Measurements from ENCODE around the gene CRELD2.
A peak's percentile ranks its signal among the peaks of the same experiment; 100 is the strongest.

Gene CRELD2

GRCh38 chr22:49966774-49967705 is 48.6 kb downstream of the CRELD2 start:
- peak in 1 of 2 donors; percentile 3 for DNase-seq (ENCODE audit: low read depth in 1 of 2, low spot score in 1 of 2)

GRCh38 chr22:49967706-49968208 is 49.3 kb downstream of the CRELD2 start:
- DNase-seq (ENCODE audit: low read depth in 1 of 2, low spot score in 1 of 2) = no peak

- peak in 1 of 2 donors; percentile 3 for DNase-seq (ENCODE audit: low read depth in 1 of 2, low spot score in 1 of 2)
Measured at GRCh38 chr22:49968313-49968830, 49.9 kb downstream of the CRELD2 start.

GRCh38 chr22:49968831-49969661 is 50.6 kb downstream of the CRELD2 start:
- DNase-seq (ENCODE audit: low read depth in 1 of 2, low spot score in 1 of 2) = peak in 1 of 2 donors; percentile 3

GRCh38 chr22:49969751-49970527 is 51.5 kb downstream of the CRELD2 start:
- DNase-seq (ENCODE audit: low read depth in 1 of 2, low spot score in 1 of 2) = peak in 1 of 2 donors; percentile 3

- DNase-seq (ENCODE audit: low read depth in 1 of 2, low spot score in 1 of 2) = peak; percentile 87 to 92
Measured at GRCh38 chr22:49970528-49971231, 52.2 kb downstream of the CRELD2 start.

- peak; percentile 3 to 52 for DNase-seq (ENCODE audit: low read depth in 1 of 2, low spot score in 1 of 2)
Measured at GRCh38 chr22:49971232-49972162, 53.1 kb downstream of the CRELD2 start.

- peak in 1 of 2 donors; percentile 2 for DNase-seq (ENCODE audit: low read depth in 1 of 2, low spot score in 1 of 2)
Measured at GRCh38 chr22:49972163-49973017, 54.0 kb downstream of the CRELD2 start.

- no peak for DNase-seq (ENCODE audit: low read depth in 1 of 2, low spot score in 1 of 2)
Measured at GRCh38 chr22:49973018-49973961, 54.9 kb downstream of the CRELD2 start.

GRCh38 chr22:49975543-49976389 is 57.3 kb downstream of the CRELD2 start:
- peak; percentile 3 to 30 for DNase-seq (ENCODE audit: low read depth in 1 of 2, low spot score in 1 of 2)

- DNase-seq (ENCODE audit: low read depth in 1 of 2, low spot score in 1 of 2) = peak; percentile 4 to 43
Measured at GRCh38 chr22:49976439-49977175, 58.2 kb downstream of the CRELD2 start.
